Epithelial cell of proximal tubule (primary cell): ENCODE results near the gene WTIP. TPM values are rescaled to one million over a fixed set of nuclear protein-coding genes. Genes with fewer than 3 reads are reported as not detected.

Experiments
- DNase-seq: peaks from one replicate; pipeline ENCODE4 v3.0.0-alpha.2; 2011; ENCODE audit warnings: low read depth
- H3K4me3 ChIP-seq: 2 replicates; pipeline ENCODE4 v1.5.1; 2011; ENCODE audit warnings: low read depth, mild to moderate bottlenecking, low read length
- CTCF ChIP-seq: conservative IDR thresholded peaks from 2 replicates; pipeline ENCODE4 v1.5.1; 2012; ENCODE audit warnings: low read depth, mild to moderate bottlenecking, low read length
- total RNA-seq: library from RNA; depleted of rRNA; stranded (reverse); fragments of >200 nt; gene quantifications from 2 replicates; pipeline ENCODE4 v1.2.3, GENCODE V29; 2015

The WTIP gene
- total RNA-seq, 1 donor from 2014 or later: 4.5 TPM

- H3K4me3 ChIP-seq: no peak overlapping the region
- TF ChIP-seq CTCF: no peak
- no peak for DNase-seq
Measured at GRCh38 chr19:34513767-34514166, 32.2 kb downstream of the WTIP start.

- H3K4me3 ChIP-seq: no peak overlapping the region
- no peak for DNase-seq
- no peak for TF ChIP-seq CTCF
Measured at GRCh38 chr19:34519602-34520001, 38.0 kb downstream of the WTIP start.

GRCh38 chr19:34523408-34523807 lies 41.9 kb downstream of the WTIP start:
- no peak overlapping the region for H3K4me3 ChIP-seq

GRCh38 chr19:34525001-34525400 lies 43.4 kb downstream of the WTIP start:
- no peak overlapping the region for H3K4me3 ChIP-seq
- no peak for TF ChIP-seq CTCF
- no peak for DNase-seq

More at GRCh38 chr19:34523408-34523807, 41.9 kb downstream of the WTIP start:
- no peak for TF ChIP-seq CTCF
- DNase-seq: no peak

GRCh38 chr19:34534206-34534605 lies 52.6 kb downstream of the WTIP start:
- DNase-seq: no peak
- H3K4me3 ChIP-seq: no peak overlapping the region
- no peak for TF ChIP-seq CTCF

GRCh38 chr19:34539396-34539795 lies 57.8 kb downstream of the WTIP start:
- no peak overlapping the region for H3K4me3 ChIP-seq
- DNase-seq: no peak
- no peak for TF ChIP-seq CTCF

GRCh38 chr19:34540811-34541557 lies 59.4 kb downstream of the WTIP start:
- TF ChIP-seq CTCF: no peak
- no peak overlapping the region for H3K4me3 ChIP-seq
- no peak for DNase-seq
